Measurements from ENCODE around the gene ADAMTSL1. TPM values are rescaled to one million over a fixed set of nuclear protein-coding genes. Genes with fewer than 3 reads are reported as not detected.

ADAMTSL1 gene
- total and polyA plus RNA-seq, 2 donors from 2014 or later = 3.0 to 27.3 TPM

DNA sequence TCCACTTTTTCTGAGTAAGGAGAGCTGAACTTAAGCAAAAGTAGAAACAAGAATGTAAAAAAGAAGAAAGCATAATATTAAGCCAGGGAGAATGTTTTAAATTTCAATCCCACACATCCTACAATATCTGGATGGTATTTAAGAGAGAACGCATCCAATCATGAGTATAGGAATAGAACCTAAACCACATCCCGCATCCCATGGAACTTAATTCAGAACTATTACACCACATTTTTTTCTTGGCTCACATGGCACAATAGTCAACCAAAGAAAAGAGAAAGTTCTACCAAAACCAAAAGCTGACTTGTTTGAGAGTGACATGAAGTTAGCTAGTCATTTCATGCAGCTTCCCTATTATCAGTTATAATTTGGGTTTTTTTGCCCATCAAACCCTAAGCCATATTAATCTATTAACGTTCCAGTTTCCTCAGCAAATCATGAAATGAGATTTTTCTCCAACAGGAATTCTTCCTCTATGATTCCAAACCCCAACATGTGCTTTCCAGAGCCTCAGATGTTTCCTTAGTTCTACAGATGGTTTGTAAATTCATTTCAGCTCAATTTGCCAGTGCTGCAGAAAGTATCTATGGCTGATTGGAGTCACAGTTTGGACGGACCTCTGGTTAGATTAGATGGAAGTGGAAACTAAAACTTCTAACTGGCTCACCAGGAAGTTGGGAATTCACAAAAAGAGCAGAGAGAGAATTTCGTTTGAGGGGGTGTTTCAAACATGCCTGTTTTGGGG is 22.5 kb downstream of the ADAMTSL1 start:
- TF ChIP-seq, protein P1, sequence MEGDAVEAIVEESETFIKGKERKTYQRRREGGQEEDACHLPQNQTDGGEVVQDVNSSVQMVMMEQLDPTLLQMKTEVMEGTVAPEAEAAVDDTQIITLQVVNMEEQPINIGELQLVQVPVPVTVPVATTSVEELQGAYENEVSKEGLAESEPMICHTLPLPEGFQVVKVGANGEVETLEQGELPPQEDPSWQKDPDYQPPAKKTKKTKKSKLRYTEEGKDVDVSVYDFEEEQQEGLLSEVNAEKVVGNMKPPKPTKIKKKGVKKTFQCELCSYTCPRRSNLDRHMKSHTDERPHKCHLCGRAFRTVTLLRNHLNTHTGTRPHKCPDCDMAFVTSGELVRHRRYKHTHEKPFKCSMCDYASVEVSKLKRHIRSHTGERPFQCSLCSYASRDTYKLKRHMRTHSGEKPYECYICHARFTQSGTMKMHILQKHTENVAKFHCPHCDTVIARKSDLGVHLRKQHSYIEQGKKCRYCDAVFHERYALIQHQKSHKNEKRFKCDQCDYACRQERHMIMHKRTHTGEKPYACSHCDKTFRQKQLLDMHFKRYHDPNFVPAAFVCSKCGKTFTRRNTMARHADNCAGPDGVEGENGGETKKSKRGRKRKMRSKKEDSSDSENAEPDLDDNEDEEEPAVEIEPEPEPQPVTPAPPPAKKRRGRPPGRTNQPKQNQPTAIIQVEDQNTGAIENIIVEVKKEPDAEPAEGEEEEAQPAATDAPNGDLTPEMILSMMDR (IDR thresholded peaks at IDR 0.05; ENCODE audit: borderline replicate concordance, extremely low read depth, insufficient read depth) = no peak
- H3K4me1 ChIP-seq (ENCODE audit: control insufficient read depth in 2 of 3, insufficient read depth in 2 of 3, low read depth in 1 of 3, low read length in 3 of 3) = no peaks in the 10 kb centered on the region
- H3K9me3 ChIP-seq (ENCODE audit: control insufficient read depth in 2 of 3, insufficient read depth in 1 of 3, low read length in 3 of 3) = no peaks in the 10 kb centered on the region
- FAIRE-seq = no peak
- no peaks in the 10 kb centered on the region for H3K36me3 ChIP-seq (ENCODE audit: control insufficient read depth in 2 of 3, insufficient read depth in 3 of 3, low read length in 3 of 3)
- intact Hi-C loops (cut with DNase I) = no loop called here
- DNase-seq = no peak
- no peak overlapping the region for H3K9ac ChIP-seq (ENCODE audit: low read length in 3 of 3)
- H3K4me3 ChIP-seq (ENCODE audit: low read length in 3 of 3) = no peak overlapping the region
- H3K27ac ChIP-seq (ENCODE audit: low read depth in 2 of 2, low read length in 2 of 2) = no peak overlapping the region
- H3K27me3 ChIP-seq (ENCODE audit: control insufficient read depth, insufficient read depth, low read length) = no peaks in the 10 kb centered on the region

DNA sequence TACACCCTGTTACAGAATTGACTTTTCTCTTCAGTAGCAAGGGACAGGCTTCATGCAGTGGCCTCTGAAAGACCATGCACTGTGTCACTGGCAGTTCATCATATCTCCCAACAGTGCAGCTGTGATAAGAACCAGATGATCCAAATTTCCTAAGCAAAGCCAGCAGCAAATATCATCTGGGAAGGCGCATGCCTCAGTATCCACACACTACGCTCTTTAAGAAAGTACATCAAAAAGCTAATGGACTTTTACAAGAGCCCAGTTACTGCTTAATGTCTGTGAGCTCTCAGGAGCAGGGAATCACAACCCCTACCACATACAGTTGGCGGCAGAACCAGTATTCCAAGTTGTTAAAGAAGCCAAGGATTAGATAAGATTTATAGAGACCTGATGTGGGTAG is 25.1 kb downstream of the ADAMTSL1 start:
- no peaks in the 10 kb centered on the region for H3K27me3 ChIP-seq (ENCODE audit: control insufficient read depth, insufficient read depth, low read length)
- H3K4me1 ChIP-seq (ENCODE audit: control insufficient read depth in 2 of 3, insufficient read depth in 2 of 3, low read depth in 1 of 3, low read length in 3 of 3) = no peaks in the 10 kb centered on the region
- no peaks in the 10 kb centered on the region for H3K9me3 ChIP-seq (ENCODE audit: control insufficient read depth in 2 of 3, insufficient read depth in 1 of 3, low read length in 3 of 3)
- no peak overlapping the region for H3K9ac ChIP-seq (ENCODE audit: low read length in 3 of 3)
- H3K36me3 ChIP-seq (ENCODE audit: control insufficient read depth in 2 of 3, insufficient read depth in 3 of 3, low read length in 3 of 3) = no peaks in the 10 kb centered on the region
- no peak for FAIRE-seq
- H3K4me3 ChIP-seq (ENCODE audit: low read length in 3 of 3) = no peak overlapping the region
- DNase-seq = no peak
- intact Hi-C loops (cut with DNase I) = no loop called here
- TF ChIP-seq, protein P1 (IDR thresholded peaks at IDR 0.05; ENCODE audit: borderline replicate concordance, extremely low read depth, insufficient read depth) = no peak
- H3K27ac ChIP-seq (ENCODE audit: low read depth in 2 of 2, low read length in 2 of 2) = no peak overlapping the region

DNA sequence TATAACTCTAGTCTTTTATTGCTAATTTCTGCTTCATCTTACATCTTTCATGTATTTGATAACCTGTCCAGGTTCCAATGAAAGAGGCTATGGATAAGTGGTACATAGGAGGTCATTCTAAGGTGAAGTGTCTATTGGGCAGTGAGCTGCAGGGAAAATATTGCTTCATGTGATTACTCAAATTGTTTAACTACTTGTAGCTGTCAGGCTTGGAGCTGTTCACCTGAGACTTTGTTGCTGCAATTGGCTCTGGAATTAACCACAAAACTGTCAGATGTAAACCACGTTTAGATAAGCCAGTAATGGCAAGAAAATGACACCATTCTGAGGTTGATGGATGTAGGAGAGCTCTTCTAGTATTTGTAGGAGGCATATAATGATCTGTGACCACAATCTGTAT is 26.0 kb downstream of the ADAMTSL1 start:
- no peaks in the 10 kb centered on the region for H3K27me3 ChIP-seq (ENCODE audit: control insufficient read depth, insufficient read depth, low read length)
- FAIRE-seq = no peak
- no peak overlapping the region for H3K4me3 ChIP-seq (ENCODE audit: low read length in 3 of 3)
- no peaks in the 10 kb centered on the region for H3K36me3 ChIP-seq (ENCODE audit: control insufficient read depth in 2 of 3, insufficient read depth in 3 of 3, low read length in 3 of 3)
- TF ChIP-seq, protein P1 (IDR thresholded peaks at IDR 0.05; ENCODE audit: borderline replicate concordance, extremely low read depth, insufficient read depth) = no peak
- no peak overlapping the region for H3K27ac ChIP-seq (ENCODE audit: low read depth in 2 of 2, low read length in 2 of 2)
- intact Hi-C loops (cut with DNase I) = no loop called here
- no peak overlapping the region for H3K9ac ChIP-seq (ENCODE audit: low read length in 3 of 3)
- no peak for DNase-seq
- no peaks in the 10 kb centered on the region for H3K9me3 ChIP-seq (ENCODE audit: control insufficient read depth in 2 of 3, insufficient read depth in 1 of 3, low read length in 3 of 3)
- no peaks in the 10 kb centered on the region for H3K4me1 ChIP-seq (ENCODE audit: control insufficient read depth in 2 of 3, insufficient read depth in 2 of 3, low read depth in 1 of 3, low read length in 3 of 3)
